Amniotic epithelial cell (primary cell): ENCODE measurements around the gene LAMC3.

Experiments
- DNase-seq: peaks from one replicate; pipeline ENCODE4 v3.0.0-alpha.2; 2010; ENCODE audit warnings: low read depth

Gene LAMC3

GRCh38 chr9:130979591-130980385 is 29.2 kb upstream of the LAMC3 start:
- DNase-seq: no peak

GRCh38 chr9:130980526-130980925 is 28.4 kb upstream of the LAMC3 start:
- no peak for DNase-seq

GRCh38 chr9:130981002-130981755 is 27.8 kb upstream of the LAMC3 start:
- no peak for DNase-seq

DNA sequence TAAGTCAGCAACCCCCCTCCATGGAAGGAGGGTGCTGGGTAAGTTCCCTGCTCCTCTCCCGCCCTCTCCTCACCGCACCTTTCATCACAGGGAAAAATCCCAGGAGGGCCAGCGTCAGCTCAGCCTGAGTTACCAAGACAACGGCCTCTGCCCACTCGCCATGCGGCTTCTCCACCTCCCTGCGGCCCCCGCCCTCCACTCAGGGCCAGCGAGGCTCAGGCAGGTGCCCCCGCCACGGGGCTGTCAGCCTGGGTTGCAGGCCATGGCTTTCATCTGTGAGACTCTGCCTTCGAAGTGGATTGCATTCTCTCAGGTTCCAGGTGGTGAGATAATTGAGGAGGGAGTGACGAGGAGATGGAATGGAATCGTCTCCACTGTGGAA is 27.2 kb upstream of the LAMC3 start:
- no peak for DNase-seq

DNA sequence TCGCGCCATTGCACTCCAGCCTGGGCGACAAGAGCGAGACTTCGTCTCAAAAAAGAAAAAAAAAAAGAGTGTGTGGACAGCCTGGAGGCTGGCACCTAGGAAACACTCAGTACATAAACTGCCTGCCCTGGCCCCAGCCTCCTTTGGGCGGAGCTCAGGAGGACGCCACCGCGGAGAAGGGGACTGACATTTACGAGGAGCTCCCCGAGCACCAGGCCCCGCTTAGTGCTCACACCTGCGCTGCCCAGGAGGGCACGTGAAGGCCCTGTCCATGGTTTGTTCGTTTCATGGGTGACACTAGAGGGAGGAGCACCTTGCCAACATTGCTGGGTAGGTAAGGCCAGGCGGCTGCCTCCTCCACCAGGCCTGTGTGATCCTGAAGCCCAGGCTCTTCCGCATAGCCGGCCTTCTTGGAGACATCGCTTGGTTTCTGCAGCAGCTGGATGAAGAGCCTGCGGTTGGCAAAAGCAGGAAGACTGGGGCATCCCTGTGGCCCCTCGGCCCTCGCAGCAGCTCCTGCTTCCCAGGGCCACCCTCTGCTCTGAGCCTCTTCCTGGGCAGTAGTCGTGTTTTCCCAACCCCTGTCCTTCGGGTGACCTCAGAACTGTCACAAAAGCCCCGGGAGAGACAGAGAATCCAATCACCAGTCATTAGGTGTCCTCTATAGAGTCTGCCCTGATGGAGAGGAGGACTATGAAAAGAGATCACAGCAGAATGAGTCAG is 26.2 kb upstream of the LAMC3 start:
- DNase-seq: no peak

DNA sequence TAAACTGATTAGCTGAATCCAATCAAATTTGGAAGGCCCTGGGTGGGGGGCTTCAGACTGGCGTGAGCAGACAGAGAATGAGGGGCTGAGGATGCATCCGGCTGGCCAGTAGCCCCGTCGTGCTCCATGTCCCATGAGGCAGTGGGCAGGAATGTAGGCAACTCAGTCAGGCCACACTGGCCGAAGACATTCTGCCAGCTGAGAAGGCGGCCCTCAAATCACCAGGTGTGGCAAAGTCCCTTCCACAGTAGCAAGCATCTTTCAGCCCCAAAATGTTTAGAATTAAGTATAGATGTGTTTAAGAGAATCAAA is 25.7 kb upstream of the LAMC3 start:
- DNase-seq: no peak

- DNase-seq: no peak
Observed at GRCh38 chr9:130983970-130984369, 25.0 kb upstream of the LAMC3 start.

DNA sequence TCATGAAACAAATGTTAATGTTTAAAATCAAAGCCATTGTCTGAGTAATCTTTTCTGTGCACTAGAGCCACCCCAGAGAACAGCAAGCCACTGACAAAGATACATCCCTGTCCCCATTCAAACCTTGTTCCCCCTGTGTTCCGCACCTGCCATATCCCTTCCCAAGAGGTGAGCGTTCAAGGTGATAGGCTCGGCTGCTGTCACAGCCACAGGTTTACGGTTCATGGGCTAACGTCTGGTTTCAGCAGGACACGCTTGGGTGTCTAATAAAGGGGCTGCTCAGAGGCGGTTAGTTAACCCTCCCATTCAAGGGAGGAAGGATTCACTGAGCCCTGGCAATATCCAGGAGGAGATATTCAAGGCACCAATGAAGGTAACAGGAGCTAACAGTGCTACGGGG is 24.5 kb upstream of the LAMC3 start:
- DNase-seq: no peak

- DNase-seq: no peak
Observed at GRCh38 chr9:130985029-130985428, 23.9 kb upstream of the LAMC3 start.

DNA sequence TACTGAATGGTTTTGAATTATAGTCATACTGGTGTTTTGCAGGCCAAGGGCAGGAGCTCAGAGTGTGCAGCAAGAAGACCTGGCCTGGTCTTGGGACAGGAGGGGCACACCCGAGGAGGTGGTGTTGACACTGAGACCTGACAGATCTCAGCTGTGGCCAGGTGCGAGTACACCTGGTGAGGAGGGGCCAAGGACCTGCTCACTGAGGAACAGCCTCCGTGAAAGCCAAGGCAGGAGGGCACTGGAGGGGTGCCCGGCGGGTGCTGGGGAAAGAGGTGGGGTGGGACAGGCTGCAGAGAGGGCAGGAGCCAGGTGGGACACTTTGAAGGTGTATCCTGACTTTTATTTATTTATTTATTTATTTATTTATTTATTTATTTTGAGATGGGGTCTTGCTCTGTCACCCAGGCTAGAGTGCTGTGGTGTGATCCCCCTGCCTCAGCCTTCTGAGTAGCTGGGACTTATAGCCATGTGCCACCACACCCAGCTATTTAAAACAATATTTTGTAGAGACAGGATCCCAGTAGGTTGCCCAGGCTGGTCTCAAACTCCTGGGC is 23.3 kb upstream of the LAMC3 start:
- DNase-seq: no peak

DNA sequence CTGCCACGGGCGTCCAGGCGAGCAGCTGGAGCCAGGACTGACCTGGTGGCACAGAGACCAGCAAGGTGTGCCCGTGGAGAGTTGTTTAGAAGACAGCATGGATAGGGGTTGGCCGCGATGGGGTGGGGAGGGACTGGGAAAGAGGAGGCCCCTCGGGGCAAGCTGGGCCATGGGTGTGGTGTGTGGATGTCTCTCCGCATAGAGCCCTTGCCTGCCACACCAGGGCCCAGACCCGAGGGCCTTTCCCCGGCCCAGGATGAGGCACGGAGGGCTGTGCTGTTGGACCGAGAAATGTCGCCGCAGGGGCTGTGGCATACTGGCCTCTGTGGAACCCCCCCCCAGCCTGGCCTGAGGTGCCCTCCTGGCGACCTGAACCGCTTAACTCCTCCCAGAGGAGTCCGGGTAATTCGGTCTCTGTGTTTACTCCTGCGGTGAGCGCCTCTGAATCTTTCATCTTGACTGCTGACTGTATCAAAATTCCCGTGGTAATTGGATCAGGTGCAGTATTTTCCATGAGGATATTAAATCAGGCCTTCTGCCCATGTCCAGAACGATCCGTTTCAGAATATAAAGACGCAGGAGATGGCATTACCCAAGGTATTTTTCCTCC is 22.5 kb upstream of the LAMC3 start:
- DNase-seq: no peak

- no peak for DNase-seq
Observed at GRCh38 chr9:130987054-130987453, 21.9 kb upstream of the LAMC3 start.

DNA sequence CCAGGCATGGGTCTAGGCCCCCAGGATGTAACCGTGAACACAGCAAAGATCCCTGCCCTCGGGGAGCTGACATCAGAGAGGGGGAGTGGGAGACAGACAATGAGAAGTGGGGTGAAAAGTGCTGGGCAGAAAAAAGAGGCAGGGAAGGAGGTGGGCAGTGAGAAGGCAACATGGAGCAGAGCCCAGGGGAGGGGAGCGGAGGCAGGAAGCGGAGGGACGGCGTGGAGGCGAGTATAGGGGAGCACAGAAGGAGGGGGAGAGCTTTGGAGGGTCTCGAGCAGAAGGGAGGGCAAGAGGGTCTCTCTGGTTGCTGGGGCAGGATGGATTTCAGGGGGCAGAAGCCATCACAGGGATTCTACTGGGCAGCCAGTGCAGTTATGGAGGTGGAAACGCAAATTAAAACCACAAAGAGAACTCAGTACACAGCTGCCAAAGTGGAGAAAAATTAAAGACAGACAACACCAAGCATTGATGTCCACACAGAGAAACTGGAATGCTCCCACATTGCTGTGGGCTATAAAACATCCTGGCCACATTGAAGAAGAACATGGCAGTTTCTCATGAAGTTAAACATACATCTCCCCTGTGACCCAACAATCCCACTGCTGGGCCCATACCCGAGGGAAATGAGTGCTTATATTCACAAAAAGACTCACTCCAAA is 21.1 kb upstream of the LAMC3 start:
- DNase-seq: no peak

DNA sequence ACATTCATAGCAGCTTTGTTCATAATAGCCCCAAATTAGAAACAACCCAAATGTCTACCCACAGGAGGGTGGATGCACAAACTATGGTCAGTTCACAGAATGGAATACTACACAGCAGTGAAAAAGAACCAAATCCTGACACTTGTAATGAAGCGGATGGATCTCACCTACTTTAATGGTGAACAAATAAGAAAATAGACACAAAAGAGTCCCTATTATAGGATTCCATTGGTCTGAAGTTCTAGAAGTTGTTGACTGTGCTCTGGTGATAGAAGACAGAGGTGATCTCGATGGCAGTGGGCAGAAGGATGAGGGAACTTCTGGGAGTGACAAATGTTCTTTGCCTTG is 20.6 kb upstream of the LAMC3 start:
- no peak for DNase-seq

- DNase-seq: no peak
Observed at GRCh38 chr9:130988905-130989304, 20.1 kb upstream of the LAMC3 start.

DNA sequence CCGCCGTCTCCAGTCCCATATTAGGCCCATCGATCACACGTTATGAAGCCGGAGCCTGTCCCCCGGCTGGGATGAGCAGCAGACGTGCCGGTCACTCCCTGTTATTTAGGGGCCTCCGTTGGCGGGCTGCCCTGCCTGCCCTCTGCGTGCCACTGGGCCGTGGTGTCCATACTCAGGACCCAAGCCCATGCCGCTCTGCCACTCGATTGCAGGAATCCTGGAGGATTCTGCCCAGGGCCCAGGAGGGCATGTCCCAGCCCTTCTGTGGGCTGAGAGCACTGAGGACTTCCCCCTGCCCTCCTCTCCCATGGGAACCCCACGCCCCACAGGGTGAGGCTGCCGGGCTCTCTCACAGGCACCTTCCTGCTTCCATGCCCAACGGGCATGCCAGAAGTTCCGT is 19.6 kb upstream of the LAMC3 start:
- DNase-seq: no peak

DNA sequence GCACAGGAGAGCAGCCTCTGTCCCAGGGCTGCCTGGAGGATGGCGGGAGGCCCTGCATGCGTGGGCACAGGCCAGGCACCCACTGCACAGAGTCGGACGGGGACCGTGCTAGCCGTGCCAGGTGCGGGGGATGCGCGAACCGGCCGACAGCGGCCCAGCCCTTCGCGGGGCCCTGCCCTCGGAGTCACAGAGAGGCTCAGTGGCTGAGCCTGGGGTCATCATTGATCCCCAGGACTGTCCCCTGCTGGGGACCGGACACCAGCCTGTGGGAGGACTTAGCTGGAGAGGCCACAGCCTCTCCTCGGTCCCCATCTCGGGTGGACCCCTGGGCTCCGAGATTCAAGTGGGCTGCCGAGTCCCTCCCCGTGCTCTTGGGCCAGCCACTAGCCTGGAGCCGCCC is 19.1 kb upstream of the LAMC3 start:
- DNase-seq: no peak

DNA sequence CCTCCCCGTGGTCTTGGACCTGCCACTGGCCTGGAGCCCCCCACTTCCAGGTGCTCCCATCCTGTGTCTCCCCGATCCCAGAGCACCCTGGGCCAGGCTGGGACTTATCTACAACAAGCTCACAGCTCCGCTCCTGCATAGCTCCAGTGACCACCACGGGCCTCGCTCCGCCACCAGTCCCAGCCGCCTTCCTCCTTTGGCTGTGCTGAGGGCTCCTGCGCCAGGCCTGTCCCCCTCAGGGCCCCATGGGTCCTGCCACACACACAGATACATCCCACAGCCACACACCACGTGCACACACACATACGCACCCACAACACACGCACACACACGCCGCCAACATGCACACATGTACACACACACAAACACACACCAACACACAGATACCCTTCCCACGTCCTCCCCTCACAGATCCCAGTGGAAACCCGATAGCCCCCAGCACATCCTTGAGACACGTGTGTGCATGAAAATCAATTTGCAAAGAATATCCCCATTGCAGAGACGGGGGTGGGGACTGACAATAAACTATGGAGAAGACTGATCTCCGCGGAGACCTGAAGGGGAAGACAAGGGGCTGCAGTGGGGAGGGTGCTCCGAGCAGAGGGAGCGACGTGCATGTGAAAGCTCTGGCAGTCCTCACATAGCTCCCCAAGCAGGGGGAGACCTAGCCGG is 18.5 kb upstream of the LAMC3 start:
- DNase-seq: no peak

DNA sequence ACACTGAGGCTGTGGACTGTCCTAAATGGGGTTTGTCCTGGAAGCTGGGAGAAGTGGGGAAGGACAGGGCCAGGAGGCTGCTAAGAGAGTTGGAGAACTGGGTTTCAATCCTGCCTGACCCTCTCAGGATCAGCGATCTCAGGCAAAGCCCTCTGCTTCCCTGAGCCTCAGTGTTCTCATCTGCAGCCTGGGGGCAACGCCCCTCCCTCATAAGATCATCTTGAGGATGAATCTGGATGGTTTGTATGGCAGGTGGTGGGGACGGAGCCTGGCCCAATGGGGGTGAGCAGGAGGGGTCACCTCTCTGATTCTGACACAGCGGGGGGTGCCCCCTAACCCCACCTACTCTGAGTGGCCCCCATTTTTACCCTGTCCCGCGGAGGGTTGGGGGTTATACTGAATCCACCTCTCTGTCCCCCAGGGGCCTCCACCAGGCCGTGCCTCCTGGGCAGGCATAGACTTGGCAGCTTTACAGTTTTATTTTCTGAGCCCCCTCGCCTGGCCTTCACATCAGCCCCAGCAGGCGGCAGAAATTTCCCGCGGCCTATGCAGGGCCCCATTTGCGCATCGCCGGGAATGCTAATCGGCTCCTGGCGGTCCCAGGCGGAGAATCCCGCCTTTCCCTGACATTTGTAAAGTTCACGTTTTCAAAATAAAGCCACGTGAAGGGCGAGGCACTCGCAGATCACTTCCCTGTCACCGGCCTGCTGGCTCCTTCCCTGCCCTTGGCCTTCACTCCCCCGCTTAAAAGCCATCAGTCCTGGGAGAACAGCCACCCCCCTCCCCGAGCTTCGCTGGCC is 17.8 kb upstream of the LAMC3 start:
- no peak for DNase-seq
